Ishikawa (cell line): ENCODE data around the gene PTPRN2.

ENCODE experiments used
- CREB1 ChIP-seq: IDR thresholded peaks from 2 replicates; pipeline ENCODE4 v1.6.1; 2012; ENCODE audit warnings: low read depth
- EP300 ChIP-seq: IDR thresholded peaks from 2 replicates; pipeline ENCODE4 v1.6.1; 2012; ENCODE audit warnings: borderline replicate concordance
- NFIC ChIP-seq: IDR thresholded peaks from 2 replicates; pipeline ENCODE4 v1.6.1; 2012

- TF ChIP-seq CREB1 = no peak
- TF ChIP-seq NFIC = no peak
- no peak for TF ChIP-seq EP300
These were observed 841.6 kb downstream of the PTPRN2 start for GRCh38 chr7:157745721-157746709.
